ENCODE measurements around the gene PRKAR2A.

DNA sequence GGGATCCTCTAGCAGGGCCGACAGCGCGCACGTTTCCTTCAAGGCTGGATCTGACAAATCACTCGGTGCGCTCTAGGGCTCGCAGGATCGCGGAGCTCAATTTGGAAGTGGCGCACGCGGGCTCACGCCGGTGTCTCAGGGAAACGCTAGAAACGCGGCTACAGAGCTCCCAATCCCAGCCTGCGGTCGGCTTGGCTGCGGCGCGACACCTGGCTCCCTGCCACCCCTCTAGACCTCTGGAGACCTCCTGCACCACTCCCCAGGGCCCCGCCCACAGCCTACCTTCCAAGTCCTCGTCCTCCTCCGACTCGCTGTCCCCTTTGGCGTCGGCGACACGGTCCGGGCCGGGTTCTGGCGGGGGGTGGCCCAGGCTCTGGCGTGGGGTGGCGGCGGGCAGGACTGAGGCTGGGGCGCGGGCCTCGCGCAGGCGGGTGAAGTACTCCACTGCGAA, 596 bp downstream of the PRKAR2A start:
- TF ChIP-seq HDAC6 (IDR thresholded peaks at IDR 0.05; ENCODE audit: unreplicated experiment): no peak
- TF ChIP-seq, protein P1, sequence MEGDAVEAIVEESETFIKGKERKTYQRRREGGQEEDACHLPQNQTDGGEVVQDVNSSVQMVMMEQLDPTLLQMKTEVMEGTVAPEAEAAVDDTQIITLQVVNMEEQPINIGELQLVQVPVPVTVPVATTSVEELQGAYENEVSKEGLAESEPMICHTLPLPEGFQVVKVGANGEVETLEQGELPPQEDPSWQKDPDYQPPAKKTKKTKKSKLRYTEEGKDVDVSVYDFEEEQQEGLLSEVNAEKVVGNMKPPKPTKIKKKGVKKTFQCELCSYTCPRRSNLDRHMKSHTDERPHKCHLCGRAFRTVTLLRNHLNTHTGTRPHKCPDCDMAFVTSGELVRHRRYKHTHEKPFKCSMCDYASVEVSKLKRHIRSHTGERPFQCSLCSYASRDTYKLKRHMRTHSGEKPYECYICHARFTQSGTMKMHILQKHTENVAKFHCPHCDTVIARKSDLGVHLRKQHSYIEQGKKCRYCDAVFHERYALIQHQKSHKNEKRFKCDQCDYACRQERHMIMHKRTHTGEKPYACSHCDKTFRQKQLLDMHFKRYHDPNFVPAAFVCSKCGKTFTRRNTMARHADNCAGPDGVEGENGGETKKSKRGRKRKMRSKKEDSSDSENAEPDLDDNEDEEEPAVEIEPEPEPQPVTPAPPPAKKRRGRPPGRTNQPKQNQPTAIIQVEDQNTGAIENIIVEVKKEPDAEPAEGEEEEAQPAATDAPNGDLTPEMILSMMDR (IDR thresholded peaks at IDR 0.05 in 2 of 3, conservative IDR thresholded peaks at IDR 0.05 in 1 of 3; ENCODE audit: control insufficient read depth in 2 of 3, extremely low read depth in 1 of 3, insufficient read depth in 1 of 3, low read depth in 3 of 3, low read length in 3 of 3): no peak
- no peak for TF ChIP-seq HDGF (IDR thresholded peaks at IDR 0.05)
